Suppressor macrophage (primary cell): ENCODE data around the gene GATA1.

ENCODE experiments used
- DNase-seq, 4 experiments: peaks; one replicate each; pipeline ENCODE4 v3.0.0-alpha.2; 2020 to 2022

The GATA1 gene

GRCh38 chrX:48785540-48786214 lies 713 bp upstream of the GATA1 start:
- DNase-seq, result no peak

DNA sequence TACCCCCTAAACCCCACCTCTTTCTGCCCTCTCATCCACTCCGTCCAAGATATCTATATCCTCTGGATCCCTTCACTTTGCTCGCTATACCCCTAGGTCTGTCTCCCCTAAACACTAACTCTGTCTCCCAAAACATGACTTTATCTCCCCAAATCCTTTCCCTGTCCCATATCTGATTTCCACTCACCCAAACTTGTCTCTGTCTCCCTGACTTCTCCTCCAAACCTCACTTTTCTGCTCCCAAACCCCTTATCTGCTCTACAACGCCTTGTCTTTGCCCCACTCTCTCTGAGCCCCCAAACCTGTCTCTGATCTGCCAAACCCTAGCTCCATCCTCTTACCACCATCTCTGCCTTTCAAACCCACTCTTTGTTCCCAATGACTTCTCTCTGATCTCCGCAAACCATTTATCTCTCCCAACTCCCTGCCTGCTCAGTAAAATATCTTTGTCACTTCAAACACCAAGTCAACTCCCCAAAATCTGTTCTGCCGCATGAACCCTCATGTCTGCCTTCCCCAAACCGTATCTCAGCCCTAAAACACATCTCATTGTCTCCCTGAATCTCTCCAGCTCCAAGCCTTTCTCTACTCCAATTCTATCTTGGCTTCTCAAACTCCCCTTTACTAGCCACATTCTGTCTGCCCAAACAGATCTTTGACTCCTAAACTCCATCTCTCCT lies 575 bp downstream of the GATA1 start:
- no peak for DNase-seq

- DNase-seq, result no peak
Observed at GRCh38 chrX:48787505-48788443, 1.4 kb downstream of the GATA1 start.

DNA sequence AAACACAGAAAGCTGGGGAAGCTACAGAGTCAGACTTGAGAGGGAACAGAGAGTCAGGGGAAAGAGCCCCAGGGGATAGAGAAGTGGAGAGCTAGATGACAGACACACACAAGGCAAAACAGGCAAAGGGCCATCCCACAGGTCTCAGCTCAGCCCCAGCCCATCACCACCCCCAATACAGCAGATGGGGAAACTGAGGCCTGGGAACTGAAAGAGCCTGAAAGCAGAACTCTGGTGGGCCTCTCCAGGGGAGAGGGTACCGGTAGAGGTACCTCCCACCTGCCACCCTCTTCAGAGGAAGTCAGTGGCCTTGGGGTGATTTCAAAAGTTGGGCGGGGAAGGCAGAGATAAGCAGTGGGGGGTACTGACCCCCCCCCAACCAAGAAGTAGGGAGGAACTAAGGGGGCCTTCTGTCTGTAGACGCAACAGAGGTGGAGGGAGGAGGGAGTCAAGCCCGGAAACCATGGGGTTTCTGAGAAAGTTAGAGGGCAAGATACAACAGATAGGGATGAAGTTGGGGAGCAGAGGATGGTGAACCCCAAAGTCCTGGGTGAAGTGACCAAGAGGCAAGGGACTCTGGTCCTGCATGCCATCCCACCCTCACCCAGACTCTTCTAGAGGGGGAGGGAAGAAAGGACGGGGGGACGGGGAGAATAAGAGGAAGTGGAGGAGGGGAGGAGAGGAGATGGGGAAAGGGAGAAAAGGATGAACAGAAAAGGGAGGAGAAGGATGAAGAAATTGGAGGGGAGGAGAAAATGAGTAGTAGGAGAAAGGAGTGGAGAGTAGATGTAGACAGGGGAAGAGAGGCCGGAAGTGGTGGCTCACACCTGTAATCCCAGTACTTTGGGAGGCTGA lies 3.2 kb downstream of the GATA1 start:
- DNase-seq, result no peak

- no peak for DNase-seq
Observed at GRCh38 chrX:48790477-48790876, 4.1 kb downstream of the GATA1 start.

DNA sequence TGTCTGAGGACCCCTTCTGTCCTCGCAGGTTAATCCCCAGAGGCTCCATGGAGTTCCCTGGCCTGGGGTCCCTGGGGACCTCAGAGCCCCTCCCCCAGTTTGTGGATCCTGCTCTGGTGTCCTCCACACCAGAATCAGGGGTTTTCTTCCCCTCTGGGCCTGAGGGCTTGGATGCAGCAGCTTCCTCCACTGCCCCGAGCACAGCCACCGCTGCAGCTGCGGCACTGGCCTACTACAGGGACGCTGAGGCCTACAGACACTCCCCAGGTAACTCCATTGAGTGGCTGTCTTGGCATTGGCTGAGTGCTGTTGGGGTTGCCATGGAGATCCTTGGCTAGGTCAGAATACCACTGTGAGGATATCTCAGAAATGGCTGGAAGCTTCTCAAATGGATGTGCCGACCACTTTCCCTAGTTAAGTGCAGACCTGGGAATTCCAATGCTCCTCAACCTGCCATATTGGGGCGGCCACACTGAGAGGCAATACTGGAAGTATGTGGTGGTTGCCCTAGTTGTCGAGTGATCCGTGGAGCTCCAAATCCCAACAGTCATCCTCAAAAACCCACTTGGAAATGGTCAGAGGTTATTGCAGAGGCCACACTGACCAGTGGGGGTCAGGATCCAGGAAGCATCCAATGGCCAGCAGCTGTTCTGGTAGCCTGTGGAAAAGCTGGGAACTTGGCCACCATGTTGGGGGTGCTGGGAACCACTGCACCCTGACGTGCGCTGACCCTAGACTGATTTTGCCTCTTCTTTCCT lies 4.9 kb downstream of the GATA1 start:
- no peak for DNase-seq

- DNase-seq, result no peak
Observed at GRCh38 chrX:48792219-48792618, 5.8 kb downstream of the GATA1 start.

GRCh38 chrX:48793935-48794334 lies 7.5 kb downstream of the GATA1 start:
- no peak for DNase-seq

GRCh38 chrX:48794340-48794910 lies 8.0 kb downstream of the GATA1 start:
- DNase-seq, result peak in 1 of 4 experiments; percentile 2

DNA sequence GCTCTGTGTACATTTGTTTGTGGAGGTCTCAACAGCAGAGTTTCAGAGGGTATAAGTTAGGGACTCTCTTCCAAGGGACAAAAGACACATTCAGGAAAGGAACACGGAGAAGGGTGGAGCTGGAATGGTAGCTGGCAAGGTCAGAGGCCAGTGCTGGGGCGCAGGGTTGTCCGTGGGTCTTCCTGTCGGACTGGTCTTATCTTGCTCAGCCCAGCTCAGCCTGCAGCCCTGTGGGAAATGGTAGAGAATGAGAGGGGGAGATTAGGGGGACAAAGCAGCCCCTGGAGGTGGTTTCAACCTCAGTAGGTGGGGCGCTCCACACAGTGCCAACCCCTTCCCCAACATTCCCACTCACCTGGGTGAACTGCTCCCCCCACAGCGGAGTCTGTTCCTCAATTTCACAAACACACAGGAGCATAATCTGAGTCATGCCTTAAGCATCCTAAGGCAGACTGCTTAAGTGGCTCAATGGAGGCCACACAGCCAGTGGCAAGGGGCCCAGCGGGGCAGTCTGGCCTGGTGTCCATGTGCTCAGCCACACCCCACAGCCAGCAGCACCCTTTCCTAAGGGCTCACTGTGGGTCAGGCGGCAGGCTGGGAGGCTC lies 8.6 kb downstream of the GATA1 start:
- no peak for DNase-seq

- DNase-seq, result no peak
Observed at GRCh38 chrX:48798318-48798717, 11.9 kb downstream of the GATA1 start.

- peak; percentile 1 to 46 (median 36) for DNase-seq
Observed at GRCh38 chrX:48800574-48801279, 14.3 kb downstream of the GATA1 start.

- DNase-seq, result peak; percentile 97 to 99 (median 98)
Observed at GRCh38 chrX:48801280-48802088, 15.1 kb downstream of the GATA1 start, which contains the start of gene HDAC6. Gene HDAC6, plus strand, starts transcription at chrX:48802067. Its CDS starts 626 bp downstream, at chrX:48802693.

GRCh38 chrX:48802089-48802904 lies 15.9 kb downstream of the GATA1 start:
- DNase-seq, result peak; percentile 71 to 86 (median 80)

- DNase-seq, result peak in 2 of 4 experiments; percentile 1 to 10
Observed at GRCh38 chrX:48802905-48803200, 16.5 kb downstream of the GATA1 start.

DNA sequence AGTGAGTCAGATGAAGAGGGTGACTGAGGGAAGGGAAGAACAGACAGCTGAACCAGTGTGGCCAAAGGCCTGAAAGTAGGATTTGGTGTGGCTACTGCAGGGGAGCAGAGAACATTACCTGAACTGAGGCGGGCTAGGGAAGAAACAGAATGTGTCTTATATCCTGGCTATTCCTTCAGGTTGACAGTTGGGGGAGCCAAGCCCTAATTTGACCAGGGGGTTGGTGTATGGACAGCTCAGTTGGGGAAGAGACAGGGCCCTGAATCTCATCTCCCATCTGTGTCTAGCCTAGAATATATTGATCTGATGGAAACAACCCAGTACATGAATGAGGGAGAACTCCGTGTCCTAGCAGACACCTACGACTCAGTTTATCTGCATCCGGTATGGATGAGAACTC lies 19.7 kb downstream of the GATA1 start:
- DNase-seq, result peak; percentile 4 to 27 (median 14)

DNA sequence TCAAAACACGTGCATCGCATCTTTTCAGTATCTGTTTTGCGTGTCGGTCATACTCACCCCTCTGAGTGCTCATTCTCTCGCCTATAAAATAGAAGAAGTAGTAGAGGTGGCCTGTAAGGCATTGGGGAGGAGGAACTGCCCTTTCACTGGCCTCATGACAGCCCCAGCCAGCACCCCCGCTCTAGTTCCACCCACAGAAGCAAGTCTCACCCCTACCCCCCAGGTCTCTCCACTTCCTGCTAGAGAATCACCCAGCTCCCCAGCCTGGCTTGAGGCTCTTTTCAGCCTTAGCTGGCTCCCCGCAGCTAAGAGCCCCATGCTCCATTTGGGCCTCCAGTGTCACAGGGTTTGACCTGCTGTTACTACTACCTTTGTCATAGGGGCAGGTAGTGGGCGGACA lies 27.3 kb downstream of the GATA1 start:
- peak; percentile 48 to 78 (median 76) for DNase-seq

DNA sequence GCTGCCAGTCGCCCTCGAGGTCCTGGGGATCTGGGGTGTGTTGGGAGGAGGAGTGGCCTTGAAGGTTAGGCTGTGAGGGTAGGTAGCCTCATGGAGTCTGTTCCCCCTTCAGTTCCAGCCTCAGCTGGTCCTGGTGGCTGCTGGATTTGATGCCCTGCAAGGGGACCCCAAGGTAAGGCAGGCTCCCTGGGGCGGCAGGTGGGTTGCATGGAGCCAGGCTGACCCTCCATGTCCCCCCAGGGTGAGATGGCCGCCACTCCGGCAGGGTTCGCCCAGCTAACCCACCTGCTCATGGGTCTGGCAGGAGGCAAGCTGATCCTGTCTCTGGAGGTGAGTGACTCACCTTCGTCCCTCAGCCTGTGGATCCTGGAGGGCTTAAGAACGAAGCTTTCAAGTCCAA lies 28.3 kb downstream of the GATA1 start:
- DNase-seq, result no peak
